ENCODE data around the gene PEX26. TPM values are rescaled to one million over a fixed set of nuclear protein-coding genes. Genes with fewer than 3 reads are reported as not detected.

Gene PEX26
- total RNA-seq, 1 experiment from 2014 or later = 46.1 TPM

- TF ChIP-seq, protein P1, sequence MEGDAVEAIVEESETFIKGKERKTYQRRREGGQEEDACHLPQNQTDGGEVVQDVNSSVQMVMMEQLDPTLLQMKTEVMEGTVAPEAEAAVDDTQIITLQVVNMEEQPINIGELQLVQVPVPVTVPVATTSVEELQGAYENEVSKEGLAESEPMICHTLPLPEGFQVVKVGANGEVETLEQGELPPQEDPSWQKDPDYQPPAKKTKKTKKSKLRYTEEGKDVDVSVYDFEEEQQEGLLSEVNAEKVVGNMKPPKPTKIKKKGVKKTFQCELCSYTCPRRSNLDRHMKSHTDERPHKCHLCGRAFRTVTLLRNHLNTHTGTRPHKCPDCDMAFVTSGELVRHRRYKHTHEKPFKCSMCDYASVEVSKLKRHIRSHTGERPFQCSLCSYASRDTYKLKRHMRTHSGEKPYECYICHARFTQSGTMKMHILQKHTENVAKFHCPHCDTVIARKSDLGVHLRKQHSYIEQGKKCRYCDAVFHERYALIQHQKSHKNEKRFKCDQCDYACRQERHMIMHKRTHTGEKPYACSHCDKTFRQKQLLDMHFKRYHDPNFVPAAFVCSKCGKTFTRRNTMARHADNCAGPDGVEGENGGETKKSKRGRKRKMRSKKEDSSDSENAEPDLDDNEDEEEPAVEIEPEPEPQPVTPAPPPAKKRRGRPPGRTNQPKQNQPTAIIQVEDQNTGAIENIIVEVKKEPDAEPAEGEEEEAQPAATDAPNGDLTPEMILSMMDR (IDR thresholded peaks at IDR 0.05; ENCODE audit: unreplicated experiment) = no peak
- BruUV-seq (replicated peaks) = no TSS peak
- CTCF ChIA-PET = no interaction called here
- no peak for DNase-seq
- H3K36me3 Mint-ChIP-seq (ENCODE audit: insufficient read depth, unreplicated experiment) = peaks cover 11% of the 10 kb centered on the region
- peaks cover 19% of the 10 kb centered on the region for H3K4me1 Mint-ChIP-seq (ENCODE audit: low read depth, unreplicated experiment)
- H3K27me3 Mint-ChIP-seq (ENCODE audit: unreplicated experiment) = peaks cover 27% of the 10 kb centered on the region
- H3K4me3 Mint-ChIP-seq (ENCODE audit: low read depth, unreplicated experiment) = no peak overlapping the region
- no peaks in the 10 kb centered on the region for H3K9me3 Mint-ChIP-seq (ENCODE audit: low read depth, unreplicated experiment)
- intact Hi-C loops (cut with micrococcal nuclease; ENCODE audit: unreplicated experiment) = no loop called here
- no peak overlapping the region for H3K27ac Mint-ChIP-seq (ENCODE audit: unreplicated experiment)
Observed at GRCh38 chr22:18112440-18112839, 34.6 kb downstream of the PEX26 start.

DNA sequence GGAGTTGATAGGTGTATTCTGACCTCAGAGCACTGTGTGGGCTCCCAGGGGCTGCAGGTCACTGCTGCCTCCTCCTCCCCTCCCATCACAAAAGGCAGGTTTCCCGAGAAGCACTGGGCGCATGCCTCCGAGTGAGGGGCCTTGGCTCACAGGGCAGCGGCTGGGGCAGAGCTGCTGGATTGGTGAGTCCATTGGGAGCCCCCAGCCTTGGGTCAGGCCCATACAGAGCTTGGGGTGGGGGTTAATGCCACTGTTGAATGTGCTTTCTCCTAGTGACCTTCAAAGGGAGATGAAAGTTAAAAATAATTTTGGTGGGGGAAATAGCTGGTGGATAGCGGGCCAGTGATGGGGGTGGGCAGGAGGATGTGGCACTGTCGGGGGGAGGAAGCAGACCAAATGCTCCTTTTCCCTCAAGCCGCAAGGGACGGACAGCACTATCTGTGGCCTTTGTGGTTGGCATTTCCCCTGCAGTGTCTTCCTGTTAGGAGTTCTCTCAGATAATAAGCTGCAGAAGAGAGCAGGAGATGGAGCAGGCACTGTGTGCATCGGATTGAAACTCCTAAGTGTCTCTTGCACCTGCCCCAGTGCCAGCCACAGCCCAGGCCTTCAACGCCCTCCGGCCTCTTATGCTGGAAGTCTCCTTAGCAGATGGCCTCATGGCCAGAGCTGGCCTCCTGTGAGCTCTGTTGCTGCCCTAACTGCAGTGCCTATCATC, 36.0 kb downstream of the PEX26 start:
- no peak overlapping the region for H3K27ac Mint-ChIP-seq (ENCODE audit: unreplicated experiment)
- intact Hi-C loops (cut with micrococcal nuclease; ENCODE audit: unreplicated experiment) = no loop called here
- H3K9me3 Mint-ChIP-seq (ENCODE audit: low read depth, unreplicated experiment) = no peaks in the 10 kb centered on the region
- TF ChIP-seq, protein P1 (IDR thresholded peaks at IDR 0.05; ENCODE audit: unreplicated experiment) = no peak
- peaks cover 11% of the 10 kb centered on the region for H3K36me3 Mint-ChIP-seq (ENCODE audit: insufficient read depth, unreplicated experiment)
- DNase-seq = no peak
- H3K4me1 Mint-ChIP-seq (ENCODE audit: low read depth, unreplicated experiment) = peaks cover 19% of the 10 kb centered on the region
- CTCF ChIA-PET = interaction anchor here (0.6 kb wide), 1 partner anchor 25 kb away, joined by 3 read pairs; no protein-coding TSS in a partner anchor
- peaks cover 27% of the 10 kb centered on the region for H3K27me3 Mint-ChIP-seq (ENCODE audit: unreplicated experiment)
- BruUV-seq (replicated peaks) = no TSS peak
- H3K4me3 Mint-ChIP-seq (ENCODE audit: low read depth, unreplicated experiment) = no peak overlapping the region

- peaks cover 21% of the 10 kb centered on the region for H3K27me3 Mint-ChIP-seq (ENCODE audit: unreplicated experiment)
- TF ChIP-seq, protein P1 (IDR thresholded peaks at IDR 0.05; ENCODE audit: unreplicated experiment) = no peak
- no TSS peak for BruUV-seq (replicated peaks)
- H3K36me3 Mint-ChIP-seq (ENCODE audit: insufficient read depth, unreplicated experiment) = peaks cover 10% of the 10 kb centered on the region
- no peaks in the 10 kb centered on the region for H3K9me3 Mint-ChIP-seq (ENCODE audit: low read depth, unreplicated experiment)
- intact Hi-C loops (cut with micrococcal nuclease; ENCODE audit: unreplicated experiment) = no loop called here
- DNase-seq = no peak
- CTCF ChIA-PET = interaction anchor here (0.6 kb wide), 1 partner anchor 24 kb away, joined by 3 read pairs; no protein-coding TSS in a partner anchor
- no peak overlapping the region for H3K27ac Mint-ChIP-seq (ENCODE audit: unreplicated experiment)
- H3K4me1 Mint-ChIP-seq (ENCODE audit: low read depth, unreplicated experiment) = peaks cover 17% of the 10 kb centered on the region
- H3K4me3 Mint-ChIP-seq (ENCODE audit: low read depth, unreplicated experiment) = no peak overlapping the region
Observed at GRCh38 chr22:18114495-18114894, 36.7 kb downstream of the PEX26 start.

- no TSS peak for BruUV-seq (replicated peaks)
- Mint-ChIP-seq H3K27ac (ENCODE audit: unreplicated experiment) (no peak overlapping the region), H3K4me3 (ENCODE audit: low read depth, unreplicated experiment) (no peak overlapping the region), H3K9me3 (ENCODE audit: low read depth, unreplicated experiment) (no peaks in the 10 kb centered on the region), H3K36me3 (ENCODE audit: insufficient read depth, unreplicated experiment) (peaks cover 4% of the 10 kb centered on the region), H3K27me3 (ENCODE audit: unreplicated experiment) (peaks cover 15% of the 10 kb centered on the region), H3K4me1 (ENCODE audit: low read depth, unreplicated experiment) (peaks cover 11% of the 10 kb centered on the region)
- TF ChIP-seq, protein P1 (IDR thresholded peaks at IDR 0.05; ENCODE audit: unreplicated experiment) = no peak
- DNase-seq = no peak
- intact Hi-C loops (cut with micrococcal nuclease; ENCODE audit: unreplicated experiment) = no loop called here
- CTCF ChIA-PET = interaction anchor here (0.8 kb wide), 1 partner anchor 17 kb away, joined by 3 read pairs; no protein-coding TSS in a partner anchor
Observed at GRCh38 chr22:18114976-18115652, 37.3 kb downstream of the PEX26 start.

Data from Calu3 (cell line).